HG03432 (cell line): ENCODE results near the gene MSRB2.
A peak's percentile ranks its signal among the peaks of the same experiment; 100 is the strongest.

Source experiments
- ATAC-seq: cut with Tn5 transposase; IDR thresholded peaks from one replicate; pipeline ENCODE4 v1.9.1; 2021; ENCODE audit warnings: mild to moderate bottlenecking, moderate library complexity; ENCODE audit not compliant: unreplicated experiment

The MSRB2 gene

GRCh38 chr10:23158370-23158769 is 63.0 kb downstream of the MSRB2 start:
- peak; percentile 65 for ATAC-seq

DNA sequence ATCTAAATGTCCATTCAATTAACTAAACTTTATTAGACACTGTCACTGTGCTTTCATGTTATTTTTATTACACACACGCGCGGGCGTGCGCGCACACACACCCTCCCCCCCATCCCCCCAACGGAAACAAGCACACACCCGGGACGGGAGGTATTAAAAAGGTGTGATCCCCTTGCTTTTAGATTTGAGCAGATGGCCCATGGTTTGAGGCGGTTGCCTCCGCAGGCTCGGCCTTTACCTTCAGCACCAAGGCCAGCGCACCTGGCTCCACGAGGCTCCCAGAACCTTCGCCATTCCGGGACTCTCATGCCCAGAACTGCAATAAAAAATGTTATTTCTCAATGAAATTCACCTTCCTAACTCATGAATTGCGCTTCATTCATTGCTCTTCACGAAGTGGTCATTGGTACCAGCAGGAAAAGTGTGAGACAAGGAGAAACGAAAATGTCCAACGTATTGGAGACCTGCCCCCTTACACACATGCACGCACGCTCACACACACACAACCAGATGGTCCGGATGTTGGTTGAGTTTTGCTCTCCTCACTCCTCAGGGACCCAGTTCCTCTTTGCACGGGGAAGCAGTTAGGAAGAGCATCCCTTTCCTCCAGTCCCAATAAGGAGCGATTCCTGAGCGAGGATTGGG is 76.0 kb downstream of the MSRB2 start:
- no peak for ATAC-seq
